K562 (cell line): ENCODE results near the gene LCN12. TPM values are rescaled to one million over a fixed set of nuclear protein-coding genes. Genes with fewer than 3 reads are reported as not detected.

Experiments used
- ATAC-seq: fragments of 200-7000 bp; cut with Tn5 transposase; 3 replicates; pipeline ENCODE4 v1.9.1; 2020; ENCODE audit warnings: moderate library complexity
- BruUV-seq: library from RNA; stranded (reverse); fragments of 400-500 nt; replicated peaks from 2 replicates; lab custom pipeline; 2021; lab: Mats Ljungman, UMichigan
- CTCF ChIA-PET: fragments of 300-600 bp; formaldehyde crosslinking; extraction: SDS; loops from one replicate; lab custom pipeline; 2021; ENCODE audit warnings: low intra/inter-chr PET ratio; lab: Yijun Ruan, JAX
- POLR2A ChIA-PET: fragments of 300-600, 350-650 bp; sonication (Branson Sonifier 250); formaldehyde crosslinking; extraction: SDS; loops from one replicate; lab custom pipeline; 2021; ENCODE audit warnings: antibody characterized with exemption, inconsistent platforms; lab: Yijun Ruan, JAX
- DNase-seq, 4 experiments: peaks; one replicate each; pipeline versions ENCODE4 v3.0.0 to v3.0.0-alpha.2; 2011 to 2018; ENCODE audit warnings: low spot score in 3 of 4, mixed read lengths in 3 of 4; ENCODE audit errors: extremely low read depth in 1 of 4
- FAIRE-seq: peaks from 2 replicates; lab custom pipeline; 2011; peaks lifted over from hg19 to GRCh38; lab: Jason Lieb, UNC
- H2AFZ ChIP-seq: 2 replicates; pipeline ENCODE4 v1.6.0; 2011; ENCODE audit warnings: low read depth, low read length, control low read depth, inconsistent platforms
- H3K27ac ChIP-seq: fragments of 200-600 bp; 3 replicates; pipeline ENCODE4 v1.8.0; 2011; ENCODE audit warnings: low read depth, mild to moderate bottlenecking, control low read depth, inconsistent platforms, low read length, moderate library complexity, mixed read lengths; ENCODE audit errors: extremely low read depth
- H3K27me3 ChIP-seq, 2 experiments: fragments of 300-600 bp in 1 of 2; 2 replicates in 1 of 2; 3 replicates in 1 of 2; pipeline versions ENCODE4 v1.6.0 to v1.8.0; 2011; ENCODE audit warnings: inconsistent platforms in 2 of 2, low read length in 2 of 2, mild to moderate bottlenecking in 1 of 2, mixed read lengths in 1 of 2, moderate library complexity in 1 of 2; ENCODE audit not compliant: control insufficient read depth in 2 of 2, insufficient read depth in 2 of 2
- H3K36me3 ChIP-seq: fragments of 300-600 bp; 3 replicates; pipeline ENCODE4 v1.8.0; 2011; ENCODE audit warnings: mild to moderate bottlenecking, low read length, inconsistent platforms; ENCODE audit not compliant: control insufficient read depth, insufficient read depth
- H3K4me1 ChIP-seq, 2 experiments: fragments of 200-600 bp in 1 of 2; replicated peaks in 1 of 2; 2 replicates in 1 of 2; 3 replicates in 1 of 2; pipeline versions ENCODE4 v1.5.1 to v1.8.0; 2011; ENCODE audit warnings: inconsistent platforms in 2 of 2, low read length in 2 of 2, mild to moderate bottlenecking in 1 of 2, mixed read lengths in 1 of 2, moderate library complexity in 1 of 2; ENCODE audit not compliant: control insufficient read depth in 2 of 2, insufficient read depth in 2 of 2
- H3K4me2 ChIP-seq: 2 replicates; pipeline ENCODE4 v1.6.1; 2011; ENCODE audit warnings: low read length, control low read depth, inconsistent platforms, mixed read lengths; ENCODE audit not compliant: insufficient read depth
- H3K4me3 ChIP-seq: fragments of 200-600 bp; sonication (generic), shearing (Covaris generic); 2 replicates; pipeline ENCODE4 v1.5.1; 2016; ENCODE audit warnings: control low read depth, inconsistent platforms
- H3K79me2 ChIP-seq: fragments of 200-600 bp; 3 replicates; pipeline ENCODE4 v1.8.0; 2011; ENCODE audit warnings: low read length, inconsistent platforms; ENCODE audit not compliant: control insufficient read depth, insufficient read depth
- H3K9ac ChIP-seq, 2 experiments: 2 replicates each; pipeline versions ENCODE4 v1.6.0 to v1.6.1; 2011; ENCODE audit warnings: low read depth in 2 of 2, low read length in 2 of 2, control low read depth in 1 of 2, inconsistent platforms in 1 of 2, mild to moderate bottlenecking in 1 of 2, mixed read lengths in 1 of 2; ENCODE audit not compliant: insufficient read depth in 1 of 2
- H3K9me1 ChIP-seq: one replicate; pipeline ENCODE4 v1.6.0; 2011; ENCODE audit warnings: inconsistent platforms, mild to moderate bottlenecking, low read length, moderate library complexity; ENCODE audit not compliant: control insufficient read depth, insufficient read depth
- H3K9me3 ChIP-seq: replicated peaks from 2 replicates; pipeline ENCODE4 v1.5.1; 2011; ENCODE audit warnings: low read depth, low read length, inconsistent platforms; ENCODE audit not compliant: control insufficient read depth, insufficient read depth
- H4K20me1 ChIP-seq: replicated peaks from 2 replicates; pipeline ENCODE4 v1.6.1; 2011; ENCODE audit warnings: low read length, inconsistent platforms, mixed read lengths; ENCODE audit not compliant: control insufficient read depth, insufficient read depth
- CBFA2T3 ChIP-seq: fragments of 450-650 bp; IDR thresholded peaks from 2 replicates; pipeline ENCODE4 v1.6.1; 2017
- POLR2G ChIP-seq: fragments of 200-400 bp; formaldehyde crosslinking; IDR thresholded peaks from 2 replicates; pipeline ENCODE4 v1.6.1; 2017; ENCODE audit warnings: low read depth, mild to moderate bottlenecking, antibody characterized with exemption, low read length, moderate library complexity
- ZBTB17 ChIP-seq: fragments of 450-650 bp; formaldehyde crosslinking; IDR thresholded peaks from 2 replicates; pipeline ENCODE4 v1.4.0; 2020; ENCODE audit warnings: mild to moderate bottlenecking
- WGBS: fragments of 100-300 bp; shearing (Covaris generic); methylation state at CpG from one replicate; pipeline ENCODE4 v1.1.6; 2016; ENCODE audit warnings: low coverage, mixed read lengths; ENCODE audit not compliant: insufficient coverage; ENCODE audit errors: missing lambda C conversion rate; 5-methylcytosine and 5-hydroxymethylcytosine counted together
- in situ Hi-C: fragments of 300-500 bp; cut with MboI; formaldehyde crosslinking; loops from 4 replicates; pipeline ENCODE4 v1.15.0; 2018; ENCODE audit warnings: inconsistent platforms, mixed read lengths
- intact Hi-C: fragments of 100-400 bp; cut with micrococcal nuclease; formaldehyde crosslinking; loops from 2 replicates; pipeline ENCODE4 v1.14.2; 2022
- polyA plus RNA-seq, 8 experiments: library from polyadenylated mRNA; depleted of rRNA in 4 of 8; stranded (reverse) in 5 of 8; unstranded in 3 of 8; fragments of >200 nt; fragmentation: Nextera tagmentation in 2 of 8; fragmentation: Illumina TruSeq in 1 of 8; extraction: Ambion mirVana in 2 of 8; extraction: Trizol in 1 of 8; gene quantifications; 2 replicates each; pipeline versions ENCODE4 v1.2.1 to v1.2.3, GENCODE V29; 2011 to 2014; ENCODE audit warnings: inconsistent platforms in 1 of 8, missing spikeins in 1 of 8
- total RNA-seq, 7 experiments: library from RNA; depleted of rRNA in 6 of 7; stranded (reverse); fragments of >200 nt in 6 of 7; fragmentation: Illumina TruSeq in 2 of 7; extraction: Trizol in 2 of 7; gene quantifications; 2 replicates each; pipeline versions ENCODE4 v1.2.1 to v1.2.3, GENCODE V29; 2011 to 2021; ENCODE audit warnings: low replicate concordance in 1 of 7

The LCN12 gene
- total and polyA plus RNA-seq, 9 of the 15 experiments (the other 6 are each of a cell fraction or from before 2014, with no cell fraction given), result 0.05 TPM; not detected in 8

GRCh38 chr9:136920734-136921231 is 31.3 kb upstream of the LCN12 start:
- WGBS, result 96% methylated on average over 11 of the region's 14 CpGs
- no peak for DNase-seq
- H3K4me2 ChIP-seq, result no peak overlapping the region
- H3K36me3 ChIP-seq, result peaks cover 76% of the 10 kb centered on the region
- H4K20me1 ChIP-seq, result no peaks in the 10 kb centered on the region
- H2AFZ ChIP-seq, result no peak overlapping the region
- ATAC-seq, result no peak
- TF ChIP-seq POLR2G, result peak; percentile 10; the same call in 1 of the 2 replicates
- TF ChIP-seq ZBTB17, result no peak
- H3K4me3 ChIP-seq, result no peak overlapping the region
- ChIA-PET CTCF (no interaction called here), POLR2A (interaction anchor here (0.6 to 1.7 kb wide), 4 partner anchors 17 to 76 kb away, joined by 3 to 9 read pairs (median 4); partner anchors contain the start of gene CLIC3)
- H3K9ac ChIP-seq, result peak overlapping the region in 1 of 2 experiments; percentile 48; a peak in 1 of 4 replicates
- FAIRE-seq, result no peak
- peaks cover 0 to 31% of the 10 kb centered on the region in 2 experiments; a peak in 2 of 5 replicates for H3K4me1 ChIP-seq
- no peak overlapping the region for H3K27ac ChIP-seq
- H3K9me3 ChIP-seq, result no peaks in the 10 kb centered on the region
- no peaks in the 10 kb centered on the region for H3K9me1 ChIP-seq
- in situ Hi-C loops (no loop called here), intact Hi-C loops (no loop called here)
- H3K79me2 ChIP-seq, result peaks cover 1% of the 10 kb centered on the region; the same call in 1 of the 3 replicates
- no peaks in the 10 kb centered on the region for H3K27me3 ChIP-seq
- no TSS peak for BruUV-seq

GRCh38 chr9:136921307-136921706 is 30.8 kb upstream of the LCN12 start:
- Histone ChIP-seq H4K20me1 (no peaks in the 10 kb centered on the region), H3K36me3 (peaks cover 76% of the 10 kb centered on the region), H3K27ac (no peak overlapping the region), H3K27me3 (no peaks in the 10 kb centered on the region), H3K9ac (no peak overlapping the region), H3K79me2 (no peaks in the 10 kb centered on the region; the same call in 2 of the 3 replicates), H3K9me3 (no peaks in the 10 kb centered on the region), H3K4me3 (no peak overlapping the region), H3K4me2 (no peak overlapping the region), H3K4me1 (peaks cover 0 to 36% of the 10 kb centered on the region in 2 experiments; a peak in 2 of 5 replicates), H2AFZ (no peak overlapping the region), H3K9me1 (no peaks in the 10 kb centered on the region)
- peak; percentile 15; the same call in 1 of the 2 replicates for TF ChIP-seq POLR2G
- TF ChIP-seq CBFA2T3, result no peak
- BruUV-seq, result no TSS peak
- ChIA-PET POLR2A (interaction anchor here (0.6 kb wide), 2 partner anchors 32 to 75 kb away, joined by 3 to 4 read pairs; partner anchors contain the start of gene CLIC3), CTCF (no interaction called here)
- in situ Hi-C loops, result no loop called here
- FAIRE-seq (no peak), ATAC-seq (no peak), DNase-seq (no peak)
- 95% methylated on average over 5 of the region's 11 CpGs for WGBS
- intact Hi-C loops, result no loop called here
